ENCODE measurements around the gene TKTL1. TPM values are rescaled to one million over a fixed set of nuclear protein-coding genes. Genes with fewer than 3 reads are reported as not detected.

TKTL1 gene
- total and polyA plus RNA-seq, 2 donors (not counting 1 experiment from before 2014, with no cell fraction given) = not detected

DNA sequence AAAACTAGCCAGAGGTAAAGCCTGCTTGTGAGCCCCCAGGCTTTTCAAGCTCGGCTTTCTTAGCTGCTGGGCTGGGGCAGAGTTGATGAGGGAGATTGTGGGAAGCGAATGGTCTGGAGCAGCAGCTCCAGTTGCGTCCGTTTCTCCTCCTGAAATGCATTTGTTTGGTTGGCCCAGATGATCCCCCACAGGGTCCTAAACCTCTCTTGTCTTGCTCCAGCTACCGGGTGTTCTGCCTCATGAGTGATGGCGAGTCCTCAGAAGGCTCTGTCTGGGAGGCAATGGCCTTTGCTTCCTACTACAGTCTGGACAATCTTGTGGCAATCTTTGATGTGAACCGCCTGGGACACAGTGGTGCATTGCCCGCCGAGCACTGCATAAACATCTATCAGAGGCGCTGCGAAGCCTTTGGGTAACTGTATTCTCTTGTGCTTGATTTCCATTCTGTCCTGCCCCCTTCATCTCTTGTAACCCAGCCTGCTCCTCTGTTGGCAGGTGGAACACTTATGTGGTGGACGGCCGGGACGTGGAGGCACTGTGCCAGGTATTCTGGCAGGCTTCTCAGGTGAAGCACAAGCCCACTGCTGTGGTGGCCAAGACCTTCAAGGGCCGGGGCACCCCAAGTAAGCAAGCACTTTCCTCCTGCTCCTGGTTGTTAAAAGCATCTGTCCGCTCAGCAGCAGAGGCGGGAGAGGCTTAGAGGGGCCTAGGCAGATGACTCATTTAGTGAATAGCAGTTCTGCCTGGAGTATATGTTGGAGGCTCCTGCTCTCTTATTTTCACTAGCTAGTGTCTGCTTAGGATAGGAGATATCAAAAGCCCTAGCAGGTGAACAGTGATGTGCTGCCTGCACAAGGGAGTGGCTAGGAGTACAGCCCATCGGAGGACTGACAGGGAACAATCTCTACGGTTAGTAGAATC, 15.3 kb downstream of the TKTL1 start:
- Histone ChIP-seq H3K9me3 (ENCODE audit: control insufficient read depth, insufficient read depth, low read depth, low read length) (no peaks in the 10 kb centered on the region), H3K36me3 (ENCODE audit: control insufficient read depth, insufficient read depth, low read length) (no peaks in the 10 kb centered on the region), H3K4me3 (replicated peaks in 1 of 4; ENCODE audit: control extremely low read depth in 1 of 4, insufficient read depth in 1 of 4, low read depth in 3 of 4, low read length in 4 of 4) (no peak overlapping the region), H3K4me1 (ENCODE audit: control insufficient read depth, extremely low read depth, insufficient read depth, low read length) (no peaks in the 10 kb centered on the region), H3K9ac (ENCODE audit: insufficient read depth, low read length) (no peak overlapping the region), H2AFZ (ENCODE audit: low read length) (no peak overlapping the region), H3K27me3 (ENCODE audit: control insufficient read depth, insufficient read depth, low read length) (no peaks in the 10 kb centered on the region), H3K27ac (ENCODE audit: insufficient read depth, low read length) (no peak overlapping the region), H3K79me2 (ENCODE audit: control insufficient read depth, insufficient read depth, low read length) (no peaks in the 10 kb centered on the region), H4K20me1 (ENCODE audit: control insufficient read depth, extremely low read depth, insufficient read depth, low read length) (no peaks in the 10 kb centered on the region), H3K4me2 (ENCODE audit: extremely low read depth, insufficient read depth, low read length) (no peak overlapping the region)
- DNase-seq (ENCODE audit: low read depth in 2 of 2) = peak in 1 of 2 donors; percentile 10
- TF ChIP-seq, protein P1, sequence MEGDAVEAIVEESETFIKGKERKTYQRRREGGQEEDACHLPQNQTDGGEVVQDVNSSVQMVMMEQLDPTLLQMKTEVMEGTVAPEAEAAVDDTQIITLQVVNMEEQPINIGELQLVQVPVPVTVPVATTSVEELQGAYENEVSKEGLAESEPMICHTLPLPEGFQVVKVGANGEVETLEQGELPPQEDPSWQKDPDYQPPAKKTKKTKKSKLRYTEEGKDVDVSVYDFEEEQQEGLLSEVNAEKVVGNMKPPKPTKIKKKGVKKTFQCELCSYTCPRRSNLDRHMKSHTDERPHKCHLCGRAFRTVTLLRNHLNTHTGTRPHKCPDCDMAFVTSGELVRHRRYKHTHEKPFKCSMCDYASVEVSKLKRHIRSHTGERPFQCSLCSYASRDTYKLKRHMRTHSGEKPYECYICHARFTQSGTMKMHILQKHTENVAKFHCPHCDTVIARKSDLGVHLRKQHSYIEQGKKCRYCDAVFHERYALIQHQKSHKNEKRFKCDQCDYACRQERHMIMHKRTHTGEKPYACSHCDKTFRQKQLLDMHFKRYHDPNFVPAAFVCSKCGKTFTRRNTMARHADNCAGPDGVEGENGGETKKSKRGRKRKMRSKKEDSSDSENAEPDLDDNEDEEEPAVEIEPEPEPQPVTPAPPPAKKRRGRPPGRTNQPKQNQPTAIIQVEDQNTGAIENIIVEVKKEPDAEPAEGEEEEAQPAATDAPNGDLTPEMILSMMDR (conservative IDR thresholded peaks at IDR 0.05 in 1 of 2, IDR thresholded peaks at IDR 0.05 in 1 of 2; ENCODE audit: low read depth in 1 of 2, low read length in 2 of 2) = no peak
- TF ChIP-seq EZH2 (IDR thresholded peaks at IDR 0.05; ENCODE audit: low read length, missing control alignments) = no peak

DNA sequence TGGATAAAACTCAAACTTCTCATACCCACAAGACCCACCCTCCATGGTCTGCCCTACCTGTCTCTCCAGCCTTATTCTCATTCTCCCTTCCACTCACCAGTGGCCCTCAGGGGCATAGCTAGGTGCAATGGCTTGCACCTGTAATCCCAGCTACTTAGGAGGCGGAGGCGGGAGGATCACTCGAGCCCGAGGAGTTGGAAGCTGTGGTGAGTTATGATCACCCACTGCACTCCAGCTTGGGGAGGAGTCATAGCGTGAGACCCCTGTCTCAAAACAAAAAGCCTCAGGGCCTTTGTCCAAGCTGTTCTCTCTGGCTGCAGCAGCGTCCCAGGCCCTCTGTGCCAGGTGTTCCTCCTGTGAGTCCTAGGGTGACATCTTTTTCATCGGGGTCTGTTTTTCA, 16.5 kb downstream of the TKTL1 start:
- Histone ChIP-seq H3K9me3 (ENCODE audit: control insufficient read depth, insufficient read depth, low read depth, low read length) (no peaks in the 10 kb centered on the region), H3K4me3 (replicated peaks in 1 of 4; ENCODE audit: control extremely low read depth in 1 of 4, insufficient read depth in 1 of 4, low read depth in 3 of 4, low read length in 4 of 4) (no peak overlapping the region), H3K27me3 (ENCODE audit: control insufficient read depth, insufficient read depth, low read length) (no peaks in the 10 kb centered on the region), H4K20me1 (ENCODE audit: control insufficient read depth, extremely low read depth, insufficient read depth, low read length) (no peaks in the 10 kb centered on the region), H3K9ac (ENCODE audit: insufficient read depth, low read length) (no peak overlapping the region), H3K36me3 (ENCODE audit: control insufficient read depth, insufficient read depth, low read length) (no peaks in the 10 kb centered on the region), H3K79me2 (ENCODE audit: control insufficient read depth, insufficient read depth, low read length) (no peaks in the 10 kb centered on the region), H3K4me1 (ENCODE audit: control insufficient read depth, extremely low read depth, insufficient read depth, low read length) (no peaks in the 10 kb centered on the region), H2AFZ (ENCODE audit: low read length) (no peak overlapping the region), H3K4me2 (ENCODE audit: extremely low read depth, insufficient read depth, low read length) (no peak overlapping the region), H3K27ac (ENCODE audit: insufficient read depth, low read length) (no peak overlapping the region)
- no peak for TF ChIP-seq EZH2 (IDR thresholded peaks at IDR 0.05; ENCODE audit: low read length, missing control alignments)
- TF ChIP-seq, protein P1 (conservative IDR thresholded peaks at IDR 0.05 in 1 of 2, IDR thresholded peaks at IDR 0.05 in 1 of 2; ENCODE audit: low read depth in 1 of 2, low read length in 2 of 2) = no peak
- no peak for DNase-seq (ENCODE audit: low read depth in 2 of 2)

DNA sequence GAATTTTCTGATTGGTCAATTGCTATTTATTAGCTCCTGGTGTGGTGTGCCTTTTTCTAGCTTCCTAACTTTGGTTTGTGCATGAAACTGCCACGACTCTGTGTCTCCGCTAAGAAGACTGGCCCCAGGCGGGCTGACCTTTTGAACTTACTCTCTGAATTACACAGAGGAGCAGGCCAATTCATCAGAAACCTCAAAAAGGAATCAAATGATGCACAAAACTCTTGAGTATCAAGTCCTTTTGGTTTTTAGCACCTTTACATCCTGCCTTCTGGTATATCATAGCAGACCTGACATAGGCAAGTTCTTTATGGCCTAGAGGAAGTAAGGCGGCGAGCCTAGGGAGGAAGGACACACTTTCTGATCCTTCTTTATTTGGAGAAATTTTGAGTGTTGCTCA, 17.6 kb downstream of the TKTL1 start:
- Histone ChIP-seq H3K9me3 (ENCODE audit: control insufficient read depth, insufficient read depth, low read depth, low read length) (no peaks in the 10 kb centered on the region), H3K27ac (ENCODE audit: insufficient read depth, low read length) (no peak overlapping the region), H3K4me2 (ENCODE audit: extremely low read depth, insufficient read depth, low read length) (no peak overlapping the region), H3K27me3 (ENCODE audit: control insufficient read depth, insufficient read depth, low read length) (no peaks in the 10 kb centered on the region), H3K79me2 (ENCODE audit: control insufficient read depth, insufficient read depth, low read length) (no peaks in the 10 kb centered on the region), H3K4me3 (replicated peaks in 1 of 4; ENCODE audit: control extremely low read depth in 1 of 4, insufficient read depth in 1 of 4, low read depth in 3 of 4, low read length in 4 of 4) (no peak overlapping the region), H3K9ac (ENCODE audit: insufficient read depth, low read length) (no peak overlapping the region), H4K20me1 (ENCODE audit: control insufficient read depth, extremely low read depth, insufficient read depth, low read length) (no peaks in the 10 kb centered on the region), H3K4me1 (ENCODE audit: control insufficient read depth, extremely low read depth, insufficient read depth, low read length) (no peaks in the 10 kb centered on the region), H2AFZ (ENCODE audit: low read length) (no peak overlapping the region), H3K36me3 (ENCODE audit: control insufficient read depth, insufficient read depth, low read length) (no peaks in the 10 kb centered on the region)
- TF ChIP-seq, protein P1 (conservative IDR thresholded peaks at IDR 0.05 in 1 of 2, IDR thresholded peaks at IDR 0.05 in 1 of 2; ENCODE audit: low read depth in 1 of 2, low read length in 2 of 2) = no peak
- no peak for TF ChIP-seq EZH2 (IDR thresholded peaks at IDR 0.05; ENCODE audit: low read length, missing control alignments)
- DNase-seq (ENCODE audit: low read depth in 2 of 2) = no peak

All from fibroblast of lung (primary cell).